Forelimb muscle (tissue), 1 donor: ENCODE results near the gene RAB11B. TPM values are rescaled to one million over a fixed set of nuclear protein-coding genes. Genes with fewer than 3 reads are reported as not detected.
"Not testable (repeated sequence)": the region's sequence is repeated elsewhere in the genome, so short reads cannot be mapped to it uniquely, and the experiment has no call there.

Experiments
- DNase-seq: peaks from one replicate; pipeline ENCODE4 v3.0.0-alpha.2; 2013; ENCODE audit warnings: low read depth
- polyA plus RNA-seq: library from polyadenylated mRNA; unstranded; fragments of 120-200 nt; gene quantifications from one replicate; pipeline ENCODE4 v1.2.1, GENCODE V29; 2013; ENCODE audit not compliant: insufficient read length

RAB11B gene
- polyA plus RNA-seq, 1 donor: 69.6 TPM

- DNase-seq: no peak
Observed at GRCh38 chr19:8393871-8394250, 3.7 kb downstream of the RAB11B start.

- no peak for DNase-seq
Observed at GRCh38 chr19:8395621-8396082, 5.5 kb downstream of the RAB11B start.

- DNase-seq: no peak
Observed at GRCh38 chr19:8396185-8396562, 6.0 kb downstream of the RAB11B start.

- DNase-seq: no peak
Observed at GRCh38 chr19:8396563-8397203, 6.5 kb downstream of the RAB11B start.

GRCh38 chr19:8397271-8397670 is 7.1 kb downstream of the RAB11B start:
- no peak for DNase-seq

GRCh38 chr19:8397746-8398310 is 7.7 kb downstream of the RAB11B start:
- no peak for DNase-seq

GRCh38 chr19:8398311-8398771 is 8.2 kb downstream of the RAB11B start:
- no peak for DNase-seq

- no peak for DNase-seq
Observed at GRCh38 chr19:8399681-8400188, 9.6 kb downstream of the RAB11B start.

GRCh38 chr19:8401981-8402411 is 11.8 kb downstream of the RAB11B start:
- DNase-seq: no peak

- no peak for DNase-seq
Observed at GRCh38 chr19:8403098-8403819, 13.1 kb downstream of the RAB11B start.

GRCh38 chr19:8403820-8404109 is 13.6 kb downstream of the RAB11B start:
- no peak for DNase-seq

GRCh38 chr19:8404391-8405151 is 14.4 kb downstream of the RAB11B start:
- DNase-seq: no peak

GRCh38 chr19:8410718-8411117 is 20.6 kb downstream of the RAB11B start:
- not testable (repeated sequence) for DNase-seq

GRCh38 chr19:8412783-8413628 is 22.8 kb downstream of the RAB11B start, which contains the start of gene MARCHF2:
TSS of gene MARCHF2 (plus strand) at chr19:8413305. CDS start at chr19:8421841, 8,536 bp downstream.
- DNase-seq: peak; percentile 94

GRCh38 chr19:8413629-8413995 is 23.5 kb downstream of the RAB11B start:
- DNase-seq: no peak

- DNase-seq: no peak
Observed at GRCh38 chr19:8416796-8417195, 26.6 kb downstream of the RAB11B start.

GRCh38 chr19:8421484-8422461 is 31.6 kb downstream of the RAB11B start:
- DNase-seq: no peak

- peak; percentile 95 for DNase-seq
Observed at GRCh38 chr19:8423817-8424223, 33.7 kb downstream of the RAB11B start.

- not testable (repeated sequence) for DNase-seq
Observed at GRCh38 chr19:8425331-8425730, 35.2 kb downstream of the RAB11B start.

GRCh38 chr19:8426283-8426682 is 36.1 kb downstream of the RAB11B start:
- DNase-seq: no peak
